HG03135 (cell line): ENCODE data around the gene SPEG.

Experiments
- ATAC-seq: cut with Tn5 transposase; IDR thresholded peaks from one replicate; pipeline ENCODE4 v1.9.1; 2021; ENCODE audit warnings: mild to moderate bottlenecking, moderate library complexity; ENCODE audit not compliant: unreplicated experiment

Gene SPEG

DNA sequence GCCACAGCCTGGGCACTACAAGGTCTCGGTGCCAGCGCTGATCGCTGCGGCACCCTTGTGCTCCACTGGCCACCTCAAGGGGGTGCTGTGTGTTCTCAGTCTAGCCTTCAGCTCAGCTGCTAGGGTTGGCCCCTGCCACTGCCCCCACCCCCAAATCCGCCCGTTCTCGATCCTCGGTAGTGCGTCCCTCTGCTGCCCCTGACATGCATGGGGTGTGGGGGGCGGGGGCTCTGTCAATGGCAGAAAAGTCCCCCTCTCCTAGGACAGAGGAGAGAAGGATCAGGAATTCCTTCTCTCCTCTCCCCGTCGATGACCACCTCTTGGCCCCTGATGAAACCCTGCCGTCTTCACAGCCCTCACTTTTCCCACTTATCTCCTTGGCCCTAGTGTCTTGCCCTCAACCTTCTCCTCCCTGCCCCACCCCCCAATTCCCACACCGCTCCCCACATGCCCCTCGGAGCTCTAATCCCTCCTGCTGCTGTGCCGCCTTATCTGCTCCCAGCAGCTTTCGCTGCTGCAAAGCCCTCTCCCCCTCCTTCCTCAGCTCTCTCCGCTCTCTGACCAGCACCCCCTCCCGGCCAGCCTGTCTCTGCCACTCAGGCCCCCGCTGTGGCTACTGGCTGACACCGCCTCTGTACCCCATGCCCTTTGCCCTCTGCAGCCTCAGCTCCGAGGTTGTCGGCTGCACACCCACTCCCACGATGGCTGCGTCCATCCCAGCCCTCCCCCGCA is 75.3 kb downstream of the SPEG start:
- no peak for ATAC-seq

- ATAC-seq: no peak
Observed at GRCh38 chr2:219510512-219511135, 76.0 kb downstream of the SPEG start.

GRCh38 chr2:219511547-219512325 is 77.1 kb downstream of the SPEG start:
- no peak for ATAC-seq

DNA sequence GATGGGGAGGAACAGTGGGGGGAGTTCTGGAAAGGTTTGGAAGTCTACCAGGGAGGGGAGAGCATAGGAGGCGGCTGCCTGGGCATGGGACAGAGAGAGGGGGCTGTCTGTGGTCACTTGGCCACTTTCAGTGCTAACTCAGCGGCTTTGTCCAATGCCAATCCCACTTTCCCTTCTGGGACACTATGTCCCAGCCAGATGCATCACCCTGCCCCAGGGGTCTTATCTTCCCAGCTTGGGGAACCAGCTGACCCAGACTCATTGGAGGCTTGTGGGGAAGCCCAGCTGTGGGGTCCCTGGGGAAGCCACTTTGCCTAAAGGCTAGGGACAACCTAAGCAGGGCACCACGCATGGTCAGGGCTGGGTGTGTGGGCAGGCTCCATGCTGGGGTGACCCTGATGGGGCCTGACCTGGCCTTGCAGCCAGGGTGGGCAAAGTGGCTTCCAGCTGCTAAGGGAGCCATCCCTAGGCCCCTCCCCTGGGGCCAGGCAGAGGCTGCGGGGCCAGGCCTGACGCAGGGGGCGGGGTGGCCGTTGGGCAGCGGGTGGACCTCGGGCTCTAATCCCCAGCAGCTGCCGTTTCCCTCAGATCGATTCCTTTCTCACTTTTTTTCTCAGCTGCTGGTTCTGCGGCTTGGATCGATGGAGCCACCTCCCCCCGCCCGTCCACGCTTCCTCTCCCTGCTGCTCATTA is 78.0 kb downstream of the SPEG start:
- no peak for ATAC-seq

- ATAC-seq: no peak
Observed at GRCh38 chr2:219513787-219514186, 79.1 kb downstream of the SPEG start.

DNA sequence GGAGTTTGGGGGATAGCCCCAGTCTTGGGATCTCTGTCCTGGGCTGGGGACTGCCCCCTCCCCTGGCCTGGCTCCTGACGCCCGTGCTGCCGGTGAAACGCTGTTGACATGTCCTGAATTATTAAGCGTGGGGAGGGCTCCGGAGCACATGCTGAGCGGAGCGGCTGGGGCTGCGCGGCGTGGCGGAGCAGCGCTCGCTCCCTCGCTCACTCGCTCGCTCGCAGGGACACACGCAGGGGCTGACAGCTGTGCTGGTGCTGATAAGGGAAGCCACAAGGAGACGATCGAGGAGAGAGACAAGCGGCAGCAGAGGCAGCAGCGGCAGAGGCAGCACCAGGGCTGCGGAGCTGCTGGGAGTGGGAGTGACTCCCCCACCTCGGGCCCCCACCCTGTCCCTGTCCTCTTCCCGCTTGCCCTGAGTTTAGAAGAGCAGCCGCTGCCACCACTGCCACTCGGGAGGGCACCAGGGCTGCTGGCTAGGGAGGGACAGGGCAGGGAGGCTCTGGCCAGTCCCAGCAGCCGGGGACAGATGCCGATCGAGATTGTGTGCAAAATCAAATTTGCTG is 79.6 kb downstream of the SPEG start, which contains the start of gene ASIC4:
Gene ASIC4 (plus strand): TSS at position 287 of the 566 bp plus-strand sequence. CDS start 243 bp downstream, at position 530.
- no peak for ATAC-seq

GRCh38 chr2:219514836-219515235 is 80.2 kb downstream of the SPEG start:
- ATAC-seq: no peak

GRCh38 chr2:219515874-219516629 is 81.4 kb downstream of the SPEG start:
- no peak for ATAC-seq

DNA sequence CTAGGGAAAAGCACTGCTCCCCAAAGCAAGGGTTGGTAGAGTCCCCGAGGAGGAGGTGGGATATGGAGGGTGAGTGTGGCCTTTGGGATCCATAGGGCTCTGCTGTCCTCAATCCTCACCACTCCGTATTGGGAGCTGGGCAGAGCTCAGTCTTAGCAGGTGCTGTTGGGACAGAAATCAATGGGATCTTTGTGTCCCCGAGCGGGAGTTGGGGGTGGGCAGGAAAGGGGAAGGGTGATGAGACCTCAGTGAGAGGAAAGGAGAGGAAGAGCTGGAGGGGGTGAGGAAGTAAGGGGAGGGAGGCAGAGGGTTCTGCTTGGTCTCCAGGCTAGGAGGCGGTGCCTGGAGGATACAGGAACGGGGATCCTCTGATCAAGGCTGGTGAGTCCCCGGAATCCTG is 82.2 kb downstream of the SPEG start:
- no peak for ATAC-seq

GRCh38 chr2:219517954-219518778 is 83.5 kb downstream of the SPEG start:
- ATAC-seq: no peak

- ATAC-seq: no peak
Observed at GRCh38 chr2:219519526-219519916, 84.9 kb downstream of the SPEG start.

DNA sequence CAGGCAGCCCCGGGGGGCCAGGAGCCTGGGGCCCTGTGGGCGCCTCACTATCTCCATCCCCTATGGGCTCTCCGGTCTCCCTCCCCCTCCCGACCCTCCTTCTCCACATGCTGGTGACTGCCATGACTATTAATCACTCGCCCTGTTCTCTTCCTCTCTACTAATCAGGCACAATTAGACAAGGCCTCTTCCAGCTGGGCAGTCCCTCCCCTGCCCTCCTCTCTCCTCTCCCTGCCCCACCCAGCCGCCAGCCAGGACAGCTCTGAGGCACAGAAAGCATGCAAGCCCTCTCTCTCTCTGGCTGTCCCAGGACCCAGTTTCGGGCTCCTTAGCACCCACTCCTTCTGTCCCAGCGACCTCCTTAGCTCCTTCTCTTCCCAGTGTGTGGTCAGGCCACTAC is 85.4 kb downstream of the SPEG start:
- no peak for ATAC-seq

DNA sequence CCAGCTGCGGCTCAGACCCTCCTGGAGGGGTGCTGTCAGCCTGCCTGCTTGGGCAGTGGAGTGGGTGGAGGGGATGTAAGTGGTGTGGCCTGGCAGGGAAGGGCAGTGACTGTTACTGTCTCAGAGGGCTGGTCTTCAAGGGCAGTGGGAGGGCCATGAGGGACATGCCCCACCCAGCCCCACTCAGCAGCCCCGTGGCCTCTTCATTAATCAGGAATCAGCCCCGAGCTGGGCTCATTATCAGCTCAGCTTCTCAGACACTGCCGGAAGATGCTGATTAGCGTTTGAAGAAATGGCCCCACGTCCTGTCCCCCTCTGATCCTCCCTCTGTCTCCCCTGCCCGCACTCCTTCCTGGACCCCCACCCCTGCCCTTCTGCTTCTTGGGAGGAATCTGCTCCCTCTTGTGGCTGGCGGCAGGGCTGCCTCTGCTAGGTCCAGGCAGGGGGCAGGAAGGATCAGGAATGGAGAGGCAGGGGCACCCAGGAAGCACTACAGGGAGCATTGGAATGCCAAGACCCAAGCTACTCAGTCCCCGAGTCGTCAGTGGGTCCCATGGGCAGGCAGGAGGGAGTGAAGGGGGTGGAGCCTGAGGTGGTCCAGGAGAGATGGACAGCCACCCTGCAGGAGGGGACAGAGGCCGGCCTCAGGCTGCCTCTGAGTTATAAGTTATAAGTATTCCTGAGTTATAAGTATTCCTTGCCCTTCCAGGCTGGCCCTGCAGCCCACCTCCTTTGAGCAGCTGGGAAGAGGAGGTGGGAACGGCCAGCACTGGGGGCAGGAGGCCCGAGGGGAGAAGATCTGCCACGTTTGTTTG is 86.6 kb downstream of the SPEG start:
- no peak for ATAC-seq

GRCh38 chr2:219522111-219523030 is 87.7 kb downstream of the SPEG start:
- no peak for ATAC-seq

DNA sequence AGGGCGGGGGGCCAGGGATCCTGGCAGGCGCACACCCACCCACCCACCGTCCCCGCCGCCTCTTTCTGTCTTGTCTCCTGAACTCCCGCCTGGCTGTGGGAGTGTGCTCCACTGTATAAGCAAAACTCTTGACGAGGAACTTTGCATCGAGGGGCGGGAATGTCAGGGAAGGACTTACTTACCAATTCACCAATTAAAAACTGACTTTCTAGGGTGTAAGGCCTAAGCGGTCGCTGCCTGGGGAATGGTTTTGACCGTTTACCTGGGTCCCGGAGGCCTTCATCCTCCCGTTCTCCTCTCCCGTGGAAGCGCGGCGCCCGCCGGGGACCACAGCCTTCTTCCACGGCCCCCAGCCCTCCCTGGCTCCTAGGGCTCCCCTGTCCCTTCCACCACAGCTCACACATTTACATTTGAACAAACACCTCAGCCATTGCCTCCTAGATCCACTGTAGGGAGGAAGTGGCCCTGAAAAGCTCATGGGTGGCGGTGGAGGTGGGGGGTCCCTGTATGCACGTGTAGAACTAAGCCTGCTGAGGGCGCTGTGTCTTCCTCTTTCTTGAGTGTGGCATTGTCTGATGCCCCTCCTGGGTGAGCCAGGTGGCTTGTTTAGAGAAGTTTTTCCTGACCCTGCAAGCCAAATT is 88.5 kb downstream of the SPEG start:
- ATAC-seq: no peak

DNA sequence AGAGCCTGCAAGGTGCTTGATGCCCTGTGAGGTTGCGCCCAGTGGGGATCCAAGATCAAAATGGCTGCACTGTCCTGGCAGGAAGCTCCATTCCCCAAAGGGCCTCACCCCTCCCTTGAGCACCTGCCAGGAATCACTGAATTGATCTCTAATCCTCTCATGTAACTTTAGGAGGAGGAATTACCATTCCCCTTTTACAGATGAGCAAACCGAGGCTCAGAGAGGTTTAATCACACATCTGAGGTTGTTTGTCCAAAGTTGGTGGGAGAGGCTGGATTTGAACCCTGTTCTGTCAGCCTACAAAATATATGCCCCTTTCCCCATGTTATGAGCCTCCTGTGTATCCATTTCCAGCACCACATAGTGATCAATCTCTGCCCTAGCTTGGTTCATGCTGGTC is 90.2 kb downstream of the SPEG start:
- ATAC-seq: no peak
